HCT116 (cell line): Measurements from ENCODE around the gene TMEM132C. TPM values are rescaled to one million over a fixed set of nuclear protein-coding genes. Genes with fewer than 3 reads are reported as not detected.

Experiments used
- ATAC-seq: fragments of 200-7000 bp; cut with Tn5 transposase; 2 replicates; pipeline ENCODE4 v1.9.1; 2020; ENCODE audit warnings: mild to moderate bottlenecking, moderate library complexity
- BruUV-seq: library from RNA; stranded (reverse); fragments of 400-500 nt; replicated peaks from 2 replicates; lab custom pipeline; 2021; lab: Mats Ljungman, UMichigan
- CTCF ChIA-PET: fragments of 300-600 bp; sonication (Branson Sonifier 250); formaldehyde crosslinking; loops from one replicate; lab custom pipeline; 2021; ENCODE audit warnings: antibody characterized with exemption; lab: Charles Lee
- POLR2A ChIA-PET: fragments of 300-600, 350-600 bp; sonication (Branson Sonifier 250); formaldehyde crosslinking; loops from one replicate; lab custom pipeline; 2021; ENCODE audit warnings: antibody characterized with exemption; lab: Charles Lee
- RAD21 ChIA-PET, 2 experiments: fragments of 300-600 bp; sonication (Branson Sonifier 250); formaldehyde crosslinking; loops; one replicate each; lab custom pipeline; 2023; ENCODE audit warnings: low total read pairs in 2 of 2; ENCODE audit not compliant: uncharacterized antibody in 2 of 2, unreplicated experiment in 2 of 2, low non-redundant PET in 1 of 2; lab: Charles Lee
- DNase-seq: peaks from one replicate; pipeline ENCODE4 v3.0.0-alpha.2; 2010; ENCODE audit warnings: low read depth, low spot score
- H2AFZ ChIP-seq: fragments of 200-600 bp; shearing (Covaris generic), sonication (generic); 2 replicates; pipeline ENCODE4 v1.6.1; 2017; ENCODE audit warnings: low read depth, mixed run types, mixed read lengths, antibody characterized with exemption, low read length; ENCODE audit not compliant: poor library complexity, severe bottlenecking
- H3K27ac ChIP-seq: 2 replicates; pipeline ENCODE4 v1.5.1; 2012; ENCODE audit warnings: low read depth, low read length
- H3K27me3 ChIP-seq: fragments of 200-600 bp; sonication (generic); 2 replicates; pipeline ENCODE4 v1.6.1; 2016; ENCODE audit warnings: mixed run types, low read length, mixed read lengths; ENCODE audit not compliant: insufficient read depth
- H3K36me3 ChIP-seq, 2 experiments: fragments of 200-500 bp in 1 of 2; fragments of 200-600 bp in 1 of 2; sonication (Bioruptor generic) in 1 of 2; sonication (generic) in 1 of 2; 2 replicates each; pipeline versions ENCODE4 v1.5.1 to v1.6.1; 2014 to 2016; ENCODE audit warnings: low read length in 2 of 2, inconsistent platforms in 1 of 2, mixed read lengths in 1 of 2, mixed run types in 1 of 2; ENCODE audit not compliant: insufficient read depth in 2 of 2, control insufficient read depth in 1 of 2
- H3K4me1 ChIP-seq, 2 experiments: fragments of 200-600 bp in 1 of 2; sonication (generic) in 1 of 2; 2 replicates each; pipeline versions ENCODE4 v1.5.1 to v1.6.1; 2012 to 2017; ENCODE audit warnings: low read length in 2 of 2, inconsistent platforms in 1 of 2, mild to moderate bottlenecking in 1 of 2, mixed read lengths in 1 of 2, mixed run types in 1 of 2, moderate library complexity in 1 of 2; ENCODE audit not compliant: insufficient read depth in 2 of 2, control insufficient read depth in 1 of 2
- H3K4me2 ChIP-seq: fragments of 200-600 bp; sonication (generic); 2 replicates; pipeline ENCODE4 v1.6.1; 2017; ENCODE audit warnings: mixed run types, low read length, mixed read lengths
- H3K4me3 ChIP-seq, 2 experiments: fragments of 200-600 bp in 1 of 2; sonication (generic) in 1 of 2; replicated peaks in 1 of 2; 2 replicates each; pipeline ENCODE4 v1.5.1; 2011 to 2016; ENCODE audit warnings: low read length in 2 of 2, control low read depth in 1 of 2, low read depth in 1 of 2, mild to moderate bottlenecking in 1 of 2, mixed read lengths in 1 of 2, mixed run types in 1 of 2
- H3K79me2 ChIP-seq: fragments of 200-600 bp; sonication (generic); 2 replicates; pipeline ENCODE4 v1.6.1; 2017; ENCODE audit warnings: mild to moderate bottlenecking, mixed run types, low read length, moderate library complexity, mixed read lengths; ENCODE audit not compliant: insufficient read depth
- H3K9ac ChIP-seq: fragments of 200-600 bp; sonication (generic); 2 replicates; pipeline ENCODE4 v1.6.1; 2016; ENCODE audit warnings: low read length, mixed read lengths
- H3K9me2 ChIP-seq: fragments of 200-600 bp; sonication (generic), shearing (Covaris generic); 2 replicates; pipeline ENCODE4 v1.6.1; 2017; ENCODE audit warnings: mixed run types, mild to moderate bottlenecking, moderate library complexity; ENCODE audit not compliant: insufficient read depth
- H3K9me3 ChIP-seq, 2 experiments: fragments of 200-500 bp in 1 of 2; fragments of 200-600 bp in 1 of 2; sonication (Bioruptor generic) in 1 of 2; sonication (generic) in 1 of 2; 2 replicates each; pipeline ENCODE4 v1.6.1; 2014 to 2017; ENCODE audit warnings: low read length in 2 of 2, mixed read lengths in 2 of 2, inconsistent platforms in 1 of 2, low read depth in 1 of 2, mild to moderate bottlenecking in 1 of 2, mixed run types in 1 of 2, moderate library complexity in 1 of 2; ENCODE audit not compliant: control insufficient read depth in 1 of 2, insufficient read depth in 1 of 2
- H4K20me1 ChIP-seq: fragments of 200-600 bp; sonication (generic), shearing (Covaris generic); 2 replicates; pipeline ENCODE4 v1.6.1; 2017; ENCODE audit warnings: mixed run types, mild to moderate bottlenecking, moderate library complexity; ENCODE audit not compliant: insufficient read depth
- CBX3 ChIP-seq: IDR thresholded peaks from 2 replicates; pipeline ENCODE4 v1.6.1; 2012; ENCODE audit warnings: low read depth
- CEBPB ChIP-seq: IDR thresholded peaks from 2 replicates; pipeline ENCODE4 v1.6.1; 2012; ENCODE audit warnings: low read depth
- CTCF ChIP-seq, 3 experiments: fragments of 200-600 bp in 1 of 3; sonication (generic) in 1 of 3; IDR thresholded peaks in 2 of 3; conservative IDR thresholded peaks in 1 of 3; 2 replicates each; pipeline ENCODE4 v1.5.1; 2012 to 2017; ENCODE audit warnings: low read depth in 2 of 3, low read length in 2 of 3, antibody characterized with exemption in 1 of 3, borderline replicate concordance in 1 of 3, control low read depth in 1 of 3, mild to moderate bottlenecking in 1 of 3, mixed read lengths in 1 of 3, mixed run types in 1 of 3, moderate library complexity in 1 of 3; ENCODE audit not compliant: insufficient read depth in 1 of 3
- EGR1 ChIP-seq: IDR thresholded peaks from 2 replicates; pipeline ENCODE4 v1.6.1; 2012; ENCODE audit warnings: low read depth
- EZH2phosphoT487 ChIP-seq: fragments of 200-600 bp; IDR thresholded peaks from 2 replicates; pipeline ENCODE4 v1.6.1; 2018; ENCODE audit warnings: antibody characterized with exemption, borderline replicate concordance
- FOSL1 ChIP-seq: IDR thresholded peaks from 2 replicates; pipeline ENCODE4 v1.6.1; 2012; ENCODE audit warnings: low read depth
- JUND ChIP-seq: IDR thresholded peaks from 2 replicates; pipeline ENCODE4 v1.6.1; 2012
- MAX ChIP-seq: IDR thresholded peaks from 2 replicates; pipeline ENCODE4 v1.6.1; 2012
- POLR2AphosphoS5 ChIP-seq: IDR thresholded peaks from 2 replicates; pipeline ENCODE4 v1.6.1; 2011; ENCODE audit warnings: mild to moderate bottlenecking, low read depth, low read length, moderate library complexity
- RAD21 ChIP-seq: IDR thresholded peaks from 2 replicates; pipeline ENCODE4 v1.6.1; 2012; ENCODE audit warnings: low read depth, mild to moderate bottlenecking
- REST ChIP-seq: IDR thresholded peaks from 2 replicates; pipeline ENCODE4 v1.6.1; 2012; ENCODE audit warnings: low read depth
- SIN3A ChIP-seq: IDR thresholded peaks from 2 replicates; pipeline ENCODE4 v1.6.1; 2012; ENCODE audit warnings: low read depth
- YY1 ChIP-seq: IDR thresholded peaks from 2 replicates; pipeline ENCODE4 v1.6.1; 2011; ENCODE audit warnings: low read length, low read depth, moderate library complexity, mild to moderate bottlenecking; ENCODE audit not compliant: insufficient replicate concordance; ENCODE audit errors: extremely low read depth
- ZFX ChIP-seq: fragments of 450-650 bp; IDR thresholded peaks from 2 replicates; pipeline ENCODE4 v1.6.1; 2017
- intact Hi-C: fragments of 100-400 bp; cut with micrococcal nuclease; formaldehyde crosslinking; loops from 2 replicates; pipeline ENCODE4 v1.10.0; 2022
- total RNA-seq: library from RNA; stranded (reverse); gene quantifications from one replicate; pipeline ENCODE4 v1.2.1, GENCODE V29; 2021; ENCODE audit not compliant: unreplicated experiment

The TMEM132C gene
- total RNA-seq, 1 experiment from 2014 or later: not detected

- ChIA-PET POLR2A (no interaction called here), CTCF (no interaction called here), RAD21 (no interaction called here)
- BruUV-seq: no TSS peak
- DNase-seq (no peak), ATAC-seq (no peak)
- no peaks in the 10 kb centered on the region for H3K9me2 ChIP-seq
- no peaks in the 10 kb centered on the region for H3K4me1 ChIP-seq
- peaks cover 11 to 17% of the 10 kb centered on the region in 2 experiments; a peak in 2 of 4 replicates for H3K9me3 ChIP-seq
- no peaks in the 10 kb centered on the region for H3K36me3 ChIP-seq
- H2AFZ ChIP-seq: no peak overlapping the region
- H3K4me2 ChIP-seq: no peak overlapping the region
- intact Hi-C loops: no loop called here
- no peaks in the 10 kb centered on the region for H3K27me3 ChIP-seq
- H3K9ac ChIP-seq: no peak overlapping the region
- no peaks in the 10 kb centered on the region for H3K79me2 ChIP-seq
- no peak overlapping the region for H3K4me3 ChIP-seq
- H3K27ac ChIP-seq: no peak overlapping the region
- no peaks in the 10 kb centered on the region for H4K20me1 ChIP-seq
- no peak for TF ChIP-seq MAX
- no peak for TF ChIP-seq CBX3
- TF ChIP-seq FOSL1: no peak
- no peak for TF ChIP-seq SIN3A
- no peak for TF ChIP-seq EGR1
- TF ChIP-seq POLR2AphosphoS5: no peak
- no peak for TF ChIP-seq YY1
- TF ChIP-seq CEBPB: no peak
- no peak for TF ChIP-seq CTCF (IDR thresholded peaks at IDR 0.05 in 2 of 3, conservative IDR thresholded peaks at IDR 0.05 in 1 of 3; ENCODE audit: borderline replicate concordance in 1 of 3, insufficient read depth in 1 of 3, low read depth in 2 of 3, low read length in 2 of 3)
- TF ChIP-seq JUND: no peak
- TF ChIP-seq REST: no peak
- TF ChIP-seq RAD21: no peak
- no peak for TF ChIP-seq EZH2phosphoT487
- TF ChIP-seq ZFX: no peak
Observed at GRCh38 chr12:128426511-128426910, 159.5 kb downstream of the TMEM132C start.
